Eye (tissue), 1 donor: ENCODE measurements around the gene GALNS.
"Not testable (repeated sequence)": the region's sequence is repeated elsewhere in the genome, so short reads cannot be mapped to it uniquely, and the experiment has no call there.

Experiments
- DNase-seq: peaks from one replicate; pipeline ENCODE4 v3.0.0-alpha.2; 2015

Gene GALNS

GRCh38 chr16:88780142-88781062 lies 76.3 kb downstream of the GALNS start:
- no peak for DNase-seq

- no peak for DNase-seq
These were observed 77.2 kb downstream of the GALNS start for GRCh38 chr16:88779406-88780141.

DNA sequence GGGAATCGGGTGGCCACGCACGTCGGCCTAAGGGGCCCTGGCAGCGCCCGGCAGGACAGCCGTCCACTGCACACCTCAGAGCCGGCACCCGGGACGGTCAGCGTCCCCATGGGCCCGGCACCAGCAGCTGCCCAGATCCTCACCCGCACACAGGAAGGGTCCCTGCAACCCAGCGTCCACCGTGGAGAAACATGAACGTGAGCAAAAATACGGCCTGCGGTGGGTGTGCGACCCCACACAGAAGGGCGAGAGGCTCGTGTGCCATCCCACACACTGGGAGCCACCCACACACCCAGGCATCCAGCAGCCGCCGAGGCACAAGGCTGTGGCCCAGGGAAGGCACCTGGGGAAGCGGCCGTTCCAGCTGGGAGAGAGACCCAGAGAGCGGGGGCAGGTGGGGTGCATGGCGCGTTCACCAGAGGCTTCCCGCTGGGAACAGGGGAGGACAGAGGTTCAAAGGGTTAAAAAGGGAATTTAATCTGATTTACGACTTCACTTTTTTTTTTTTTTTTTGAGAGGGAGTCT lies 78.1 kb downstream of the GALNS start:
- no peak for DNase-seq

DNA sequence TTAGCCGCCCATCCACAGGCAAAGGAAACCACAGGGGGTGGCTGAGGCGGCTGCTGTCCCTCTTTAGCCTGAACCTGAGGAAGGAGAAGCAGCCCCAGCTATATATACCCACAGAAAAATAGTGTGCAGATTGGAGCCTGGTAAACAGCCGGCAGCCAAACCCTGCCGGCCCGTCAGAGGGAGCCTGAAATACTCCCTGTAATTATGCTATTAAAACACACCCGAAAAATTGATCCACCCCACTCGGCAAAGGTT lies 78.5 kb downstream of the GALNS start:
- DNase-seq = no peak

DNA sequence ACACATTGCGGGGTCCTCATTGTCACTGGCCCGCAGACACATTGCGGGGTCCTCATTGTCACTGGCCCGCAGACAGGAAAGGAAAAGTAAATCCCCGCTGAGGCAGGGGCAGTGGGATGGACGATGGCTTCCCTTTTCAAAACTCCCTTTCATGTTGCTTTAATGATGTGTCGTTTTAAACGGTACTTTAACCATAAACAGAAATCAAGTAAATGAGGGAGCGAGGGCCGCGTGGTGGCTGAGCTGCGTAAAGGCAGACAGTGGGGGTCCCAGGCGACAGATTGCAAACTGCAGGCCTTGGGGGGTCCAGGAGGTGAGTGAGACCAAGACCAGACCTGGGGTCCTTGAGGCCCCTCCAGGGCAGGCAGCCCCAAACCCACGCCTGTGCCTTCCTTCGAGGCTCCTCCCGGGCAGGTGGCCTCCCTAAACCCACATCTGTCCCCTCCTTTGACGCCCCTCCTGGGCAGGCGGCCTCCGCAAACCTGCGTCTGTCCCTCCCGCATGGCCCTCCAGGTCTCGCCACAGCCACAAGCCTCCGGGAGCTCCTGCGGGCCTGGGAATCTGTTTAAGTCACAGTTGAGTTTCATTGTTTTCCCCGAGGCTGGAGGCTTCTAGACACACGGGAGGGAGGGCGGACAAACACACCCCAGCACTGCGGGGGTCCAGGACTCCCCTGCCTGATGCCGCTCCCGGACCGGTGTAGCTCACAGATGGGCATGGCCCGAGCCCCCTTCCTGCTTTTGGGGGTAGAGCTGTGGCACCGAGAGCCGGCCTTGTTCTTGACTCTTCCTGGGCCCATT lies 79.1 kb downstream of the GALNS start:
- peak; percentile 67 for DNase-seq

GRCh38 chr16:88775825-88776224 lies 80.9 kb downstream of the GALNS start:
- DNase-seq = no peak

- DNase-seq = no peak
These were observed 82.0 kb downstream of the GALNS start for GRCh38 chr16:88774544-88775393.

DNA sequence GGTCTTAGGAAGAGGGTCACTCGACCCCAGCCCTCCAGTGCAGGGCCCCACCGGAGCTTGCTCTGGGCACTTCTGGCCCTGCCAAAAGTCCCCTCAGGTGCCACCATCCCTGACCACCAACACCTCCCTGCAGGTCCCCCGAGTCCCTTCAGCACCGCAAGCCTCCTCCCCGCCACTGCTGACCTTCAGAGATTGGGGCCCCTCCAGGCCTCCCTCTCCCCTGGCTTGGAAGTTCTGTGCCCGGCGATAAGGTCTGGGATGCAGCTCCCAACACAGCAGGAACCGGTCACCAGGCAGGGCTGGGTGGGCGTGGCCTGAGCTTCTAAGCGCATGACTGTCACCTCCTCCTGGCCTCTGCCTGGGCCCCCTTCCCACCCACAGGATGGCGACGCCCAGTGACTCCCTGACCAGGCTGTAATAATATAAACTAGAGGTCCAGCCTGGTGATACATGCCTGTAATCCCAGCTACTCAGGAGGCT lies 82.9 kb downstream of the GALNS start:
- DNase-seq = peak; percentile 70

- DNase-seq = peak; percentile 84
These were observed 83.6 kb downstream of the GALNS start for GRCh38 chr16:88772871-88773811.

GRCh38 chr16:88771781-88772180 lies 85.0 kb downstream of the GALNS start:
- not testable (repeated sequence) for DNase-seq

GRCh38 chr16:88771294-88771772 lies 85.4 kb downstream of the GALNS start:
- no peak for DNase-seq

DNA sequence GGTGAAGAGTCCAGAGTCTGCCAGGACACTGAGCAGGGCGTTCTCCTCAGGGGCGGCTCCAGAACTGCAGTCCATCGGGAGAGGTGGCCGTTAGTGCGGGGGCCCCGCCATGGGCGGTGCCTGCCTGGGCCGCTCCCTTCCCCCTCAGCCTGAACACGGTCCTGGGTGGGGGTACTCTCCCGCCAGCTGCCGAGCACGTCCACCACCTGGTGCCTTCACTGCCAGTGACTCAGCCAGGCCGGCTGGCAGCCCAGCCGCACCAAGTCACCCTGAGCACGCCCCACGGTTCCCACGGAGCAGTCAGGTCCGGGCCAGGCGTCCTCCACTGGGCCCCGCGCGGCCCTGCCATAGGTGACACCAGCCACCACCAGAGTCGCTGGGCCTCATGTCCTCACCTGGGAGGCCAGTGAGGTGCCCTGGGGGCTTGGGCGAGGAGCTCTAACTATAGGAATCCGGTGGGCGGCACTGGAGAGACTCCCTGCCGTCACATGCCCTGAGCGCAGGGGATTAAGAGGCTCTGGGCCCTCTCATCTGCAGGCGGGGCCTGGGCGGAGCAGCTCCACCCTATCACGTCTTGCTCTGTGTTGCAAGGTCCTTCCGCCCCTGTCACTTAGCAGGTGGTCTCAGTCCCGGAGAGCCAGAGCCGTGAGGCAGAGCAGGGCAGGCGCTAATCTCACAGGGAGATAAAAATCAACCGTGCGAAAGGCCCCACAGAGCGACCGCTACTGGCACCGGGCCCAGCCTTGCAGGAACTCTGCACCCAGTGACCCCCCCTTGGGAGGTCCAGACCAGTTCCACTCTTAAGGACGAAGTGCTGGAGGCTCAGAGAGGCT lies 86.1 kb downstream of the GALNS start:
- peak; percentile 85 for DNase-seq

DNA sequence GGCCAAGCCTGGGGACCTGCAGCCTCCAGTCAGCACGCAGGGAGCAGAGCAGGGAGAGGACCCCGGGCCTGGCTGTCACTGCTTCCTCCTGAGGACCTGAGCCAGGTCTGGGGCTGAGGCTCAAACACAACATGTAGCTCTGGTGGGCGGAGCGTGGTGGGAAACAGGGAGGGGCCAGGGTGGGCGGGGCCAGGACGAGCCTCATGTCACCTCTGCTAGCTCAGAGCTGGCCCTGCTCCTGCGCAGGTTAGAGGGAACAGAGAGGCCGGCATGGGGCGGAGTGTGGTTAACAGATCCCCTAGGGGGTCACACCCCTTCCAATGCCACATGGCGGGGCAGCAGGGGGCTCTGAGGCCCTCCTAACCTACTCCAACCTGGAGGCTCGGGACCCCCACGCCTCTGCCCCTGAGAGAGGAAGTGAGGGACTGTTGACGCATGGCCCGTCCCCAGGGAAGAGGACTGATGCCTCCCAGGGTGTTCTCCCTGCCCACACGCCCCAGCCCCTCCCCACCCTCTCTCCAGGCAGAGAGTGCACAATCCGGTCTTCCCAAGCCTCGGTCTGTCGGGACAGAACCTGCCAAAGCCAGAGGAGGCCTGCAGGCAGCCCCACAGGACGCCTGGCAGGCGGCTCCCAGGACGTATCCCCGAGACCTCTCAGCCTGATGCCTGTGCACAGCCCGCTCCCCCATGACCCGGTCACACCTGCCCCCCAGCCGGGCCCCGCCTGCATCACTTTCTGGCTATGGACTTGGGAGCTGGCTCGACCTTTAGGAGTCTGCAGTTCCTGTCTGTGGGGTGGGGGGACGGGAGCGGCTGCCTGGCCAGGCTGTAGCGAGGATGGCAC lies 86.9 kb downstream of the GALNS start:
- peak; percentile 75 for DNase-seq

GRCh38 chr16:88768071-88768783 lies 88.5 kb downstream of the GALNS start:
- DNase-seq = peak; percentile 68

GRCh38 chr16:88767546-88768070 lies 89.1 kb downstream of the GALNS start:
- no peak for DNase-seq

DNA sequence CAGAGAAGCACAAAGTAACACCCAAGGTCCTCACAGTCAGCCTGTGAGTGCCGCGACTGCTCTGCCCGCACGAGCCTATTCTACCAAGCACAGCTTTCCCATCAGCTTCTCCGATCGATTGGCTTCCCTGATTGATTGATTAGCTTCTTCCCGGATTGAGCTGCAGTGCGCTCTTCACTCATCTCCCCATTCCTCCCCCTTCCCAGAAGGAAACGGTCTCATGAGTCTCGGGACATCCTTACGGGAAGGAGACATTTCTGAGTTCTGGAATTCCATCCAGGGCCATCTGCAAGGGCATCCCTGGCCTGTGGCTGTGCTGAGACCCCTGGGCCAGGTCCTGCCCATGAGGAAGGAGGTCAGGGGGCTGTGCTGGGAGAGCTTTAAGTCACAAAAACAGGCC lies 89.8 kb downstream of the GALNS start:
- DNase-seq = no peak

DNA sequence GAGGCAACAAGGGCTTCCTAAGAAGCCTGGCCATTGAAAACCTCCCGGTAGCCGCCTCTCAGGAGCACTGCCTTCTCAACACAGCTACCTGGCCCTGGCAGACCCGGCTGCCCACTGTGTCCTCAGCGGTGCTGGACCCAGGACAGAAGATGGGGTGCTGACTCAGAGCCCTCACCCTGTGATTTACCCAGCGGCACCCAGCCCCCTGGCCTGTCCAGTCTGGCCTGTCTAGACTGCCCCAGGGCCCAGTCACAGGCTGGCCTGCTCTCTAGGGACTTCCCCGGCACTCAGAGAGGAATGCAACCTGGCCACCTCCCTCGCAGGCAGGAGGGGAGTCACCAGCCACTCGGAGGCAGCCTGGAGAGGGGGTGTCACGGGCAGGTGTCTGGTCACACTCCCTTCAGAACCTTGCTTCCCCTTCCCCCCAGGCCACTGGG lies 91.8 kb downstream of the GALNS start:
- DNase-seq = no peak

GRCh38 chr16:88764080-88764479 lies 92.7 kb downstream of the GALNS start:
- no peak for DNase-seq
